ENCODE data around the gene EGFR. TPM values are rescaled to one million over a fixed set of nuclear protein-coding genes. Genes with fewer than 3 reads are reported as not detected.

EGFR gene
- polyA plus RNA-seq, 2 of the 4 experiments (the other 2 are of a cell fraction), result 59.5 to 63.8 TPM

GRCh38 chr7:55236476-55236875 is 217.7 kb downstream of the EGFR start:
- no peak overlapping the region for H3K4me3 ChIP-seq
- FAIRE-seq (no peak), ATAC-seq (no peak), DNase-seq (ENCODE audit: low read depth in 1 of 2, low spot score in 1 of 2) (no peak)
- ChIA-PET CTCF (interaction anchor here (0.9 to 1.3 kb wide), 3 partner anchors 13 to 462 kb away, joined by 3 to 8 read pairs (median 3); no protein-coding TSS in a partner anchor), POLR2A (no interaction called here)
- 64% methylated on average over 8 of the region's 8 CpGs for WGBS (ENCODE audit: missing lambda C conversion rate)
- no peak overlapping the region for H3K27ac ChIP-seq
- TF ChIP-seq ZNF302 (CRISPR knock-in tag; IDR thresholded peaks at IDR 0.05), result no peak
- no peak for TF ChIP-seq MYC (IDR thresholded peaks at IDR 0.05; ENCODE audit: borderline replicate concordance, low read length)
- H3K4me1 ChIP-seq, result no peaks in the 10 kb centered on the region
- no peak overlapping the region for H3K4me2 ChIP-seq
- H3K9me3 ChIP-seq, result no peaks in the 10 kb centered on the region

GRCh38 chr7:55237156-55237893 is 218.5 kb downstream of the EGFR start:
- DNase-seq (ENCODE audit: low read depth in 1 of 2, low spot score in 1 of 2), result no peak
- Histone ChIP-seq H3K4me1 (no peaks in the 10 kb centered on the region), H3K27ac (no peak overlapping the region), H3K4me3 (no peak overlapping the region), H3K9me3 (no peaks in the 10 kb centered on the region), H3K4me2 (no peak overlapping the region)
- CTCF ChIA-PET, result interaction anchor here (0.9 to 2.9 kb wide), 5 partner anchors 12 to 463 kb away, joined by 3 to 30 read pairs (median 8); no protein-coding TSS in a partner anchor
- no peak for TF ChIP-seq RAD21 (conservative IDR thresholded peaks at IDR 0.05 in 1 of 2, IDR thresholded peaks at IDR 0.05 in 1 of 2)
- ATAC-seq, result no peak
- FAIRE-seq, result no peak
- POLR2A ChIA-PET, result no interaction called here
- 74% methylated on average over 11 of the region's 15 CpGs for WGBS (ENCODE audit: missing lambda C conversion rate)

- Histone ChIP-seq H3K27ac (no peak overlapping the region), H3K4me1 (no peaks in the 10 kb centered on the region), H3K4me2 (no peak overlapping the region), H3K4me3 (no peak overlapping the region), H3K9me3 (no peaks in the 10 kb centered on the region)
- FAIRE-seq, result no peak
- no peak for ATAC-seq
- ChIA-PET POLR2A (no interaction called here), CTCF (interaction anchor here (1.2 to 2.9 kb wide), 5 partner anchors 8 to 16 kb away, joined by 3 to 30 read pairs (median 4); no protein-coding TSS in a partner anchor)
- no peak for TF ChIP-seq CTCF (IDR thresholded peaks at IDR 0.05)
- no peak for TF ChIP-seq ZC3H11A (IDR thresholded peaks at IDR 0.05)
- TF ChIP-seq HMGXB4 (CRISPR knock-in tag; IDR thresholded peaks at IDR 0.05; ENCODE audit: borderline replicate concordance), result no peak
- WGBS (ENCODE audit: missing lambda C conversion rate), result 50% methylated on average over 3 of the region's 3 CpGs
- DNase-seq (ENCODE audit: low read depth in 1 of 2, low spot score in 1 of 2), result no peak
Observed at GRCh38 chr7:55239406-55239805, 220.6 kb downstream of the EGFR start.

GRCh38 chr7:55240418-55241142 is 221.8 kb downstream of the EGFR start:
- H3K4me2 ChIP-seq, result no peak overlapping the region
- CTCF ChIA-PET, result interaction anchor here (2.9 to 6.4 kb wide), 2 partner anchors 14 to 15 kb away, joined by 30 to 56 read pairs; no protein-coding TSS in a partner anchor
- no peak overlapping the region for H3K4me3 ChIP-seq
- H3K27ac ChIP-seq, result no peak overlapping the region
- DNase-seq (ENCODE audit: low read depth in 1 of 2, low spot score in 1 of 2) (no peak), FAIRE-seq (no peak), ATAC-seq (no peak)
- 72% methylated on average over 15 of the region's 16 CpGs for WGBS (ENCODE audit: missing lambda C conversion rate)
- H3K9me3 ChIP-seq, result no peaks in the 10 kb centered on the region
- POLR2A ChIA-PET, result no interaction called here
- peaks cover 4% of the 10 kb centered on the region; the same call in 2 of the 3 replicates for H3K4me1 ChIP-seq
- TF ChIP-seq PBX3 (IDR thresholded peaks at IDR 0.05) (no peak), JUN (IDR thresholded peaks at IDR 0.05) (no peak), NFE2L2 (conservative IDR thresholded peaks at IDR 0.05; ENCODE audit: low read length) (no peak), SMC3 (IDR thresholded peaks at IDR 0.05) (no peak), PHF8 (IDR thresholded peaks at IDR 0.05; ENCODE audit: borderline replicate concordance, low read depth) (no peak), RARB (CRISPR knock-in tag; IDR thresholded peaks at IDR 0.05) (no peak), KDM5A (IDR thresholded peaks at IDR 0.05) (no peak), GATA3 (IDR thresholded peaks at IDR 0.05; ENCODE audit: borderline replicate concordance) (no peak), EP300 (IDR thresholded peaks at IDR 0.05) (no peak), CHD4 (IDR thresholded peaks at IDR 0.05; ENCODE audit: borderline replicate concordance) (no peak), ZC3H11A (IDR thresholded peaks at IDR 0.05) (no peak), FOXS1 (CRISPR knock-in tag; IDR thresholded peaks at IDR 0.05) (no peak), NPAS2 (CRISPR knock-in tag; IDR thresholded peaks at IDR 0.05; ENCODE audit: borderline replicate concordance) (no peak), ELK1 (IDR thresholded peaks at IDR 0.05; ENCODE audit: low read depth, low read length) (no peak), POLR2A (IDR thresholded peaks at IDR 0.05; ENCODE audit: low read length) (no peak), HOXB13 (CRISPR knock-in tag; IDR thresholded peaks at IDR 0.05; ENCODE audit: low read depth) (no peak), EHMT2 (IDR thresholded peaks at IDR 0.05; ENCODE audit: low read depth) (no peak), EHF (CRISPR knock-in tag; IDR thresholded peaks at IDR 0.05) (no peak)

Measured in A549 (cell line).